HG03342 (cell line): ENCODE data around the gene SCCPDH.
"Not testable (repeated sequence)": the region's sequence is repeated elsewhere in the genome, so short reads cannot be mapped to it uniquely, and the experiment has no call there.

Source experiments
- ATAC-seq: cut with Tn5 transposase; IDR thresholded peaks from one replicate; pipeline ENCODE4 v1.9.1; 2021; ENCODE audit warnings: mild to moderate bottlenecking, moderate library complexity; ENCODE audit not compliant: unreplicated experiment

The SCCPDH gene

DNA sequence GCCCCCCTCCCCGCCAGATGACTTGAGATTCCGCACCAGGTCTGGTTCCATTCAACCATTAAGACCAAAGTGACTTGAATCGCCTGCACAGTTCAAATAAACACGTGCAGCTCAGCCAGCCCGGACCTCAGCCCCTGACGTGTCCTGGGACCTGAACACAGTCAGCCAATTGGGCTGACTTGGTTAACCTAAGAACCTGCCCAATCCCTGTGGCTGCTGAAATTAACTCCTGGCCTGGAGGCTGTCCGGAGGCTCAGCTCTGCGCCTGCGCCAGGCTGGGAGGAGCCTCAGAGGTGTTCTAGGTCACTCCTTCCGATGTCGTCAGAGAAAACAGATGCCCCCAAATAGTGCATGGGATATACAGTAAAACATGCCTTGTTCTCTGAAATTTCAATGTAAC lies 73.4 kb downstream of the SCCPDH start:
- ATAC-seq: no peak

DNA sequence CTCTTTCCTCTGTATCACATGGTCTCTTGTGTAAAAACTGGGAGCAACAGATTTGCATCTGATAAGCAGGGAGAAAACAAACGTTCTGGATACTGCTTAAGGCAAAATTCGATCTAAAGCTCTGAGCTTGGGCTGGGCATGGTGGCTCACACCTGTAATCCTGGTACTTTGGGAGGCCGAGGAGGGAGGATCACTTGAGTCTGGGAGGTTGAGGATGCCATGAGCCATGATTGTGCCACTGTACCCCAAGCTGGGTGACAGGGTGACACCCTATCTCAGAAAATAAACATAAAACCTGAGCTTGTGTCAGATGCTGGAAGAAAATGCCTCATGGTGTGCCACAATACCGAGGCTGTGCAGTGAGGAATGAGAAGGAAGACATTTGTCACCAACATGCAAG lies 73.9 kb downstream of the SCCPDH start:
- no peak for ATAC-seq

DNA sequence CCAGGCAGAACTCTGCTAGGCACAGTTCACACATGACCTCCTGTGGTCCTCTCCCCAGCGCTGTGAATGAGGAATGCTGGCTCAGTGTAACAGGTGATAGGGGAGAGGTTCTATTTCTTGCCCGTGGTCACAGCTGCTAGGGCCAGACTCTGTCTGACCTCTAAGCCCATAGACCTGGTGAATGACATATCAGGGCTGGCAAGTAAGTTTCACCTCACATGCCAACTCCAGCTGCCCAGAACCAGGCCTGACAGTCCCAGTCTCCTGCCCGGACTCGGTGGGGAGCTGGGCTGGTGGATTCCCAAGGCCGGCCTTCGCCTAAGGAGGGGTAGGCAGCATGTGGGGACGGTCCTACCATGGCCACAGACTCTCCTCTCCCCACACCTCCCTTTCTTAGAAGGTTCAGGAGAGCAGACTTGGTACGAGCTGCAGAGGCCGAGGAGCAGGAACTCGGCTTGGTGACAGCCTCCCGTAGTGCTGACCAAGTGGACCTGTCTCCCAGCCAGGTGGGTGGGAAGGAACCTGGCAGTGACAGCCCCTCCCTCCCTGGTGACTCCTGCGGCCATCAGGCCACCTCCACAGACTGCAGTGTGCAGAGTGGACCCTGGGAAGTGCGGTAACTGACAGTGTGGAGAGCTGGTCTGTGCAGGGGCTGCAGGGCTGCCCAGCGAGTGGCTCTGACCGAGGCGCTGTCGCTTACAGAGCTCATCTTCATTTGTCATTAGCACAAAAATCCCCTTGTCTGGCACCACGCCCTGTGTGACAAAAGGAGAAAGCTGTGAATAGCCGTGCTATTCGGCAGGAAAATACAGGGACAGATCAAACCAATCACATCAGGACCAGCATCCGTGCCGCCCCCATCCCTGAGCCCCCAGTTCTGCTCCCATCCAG lies 74.6 kb downstream of the SCCPDH start:
- no peak for ATAC-seq

DNA sequence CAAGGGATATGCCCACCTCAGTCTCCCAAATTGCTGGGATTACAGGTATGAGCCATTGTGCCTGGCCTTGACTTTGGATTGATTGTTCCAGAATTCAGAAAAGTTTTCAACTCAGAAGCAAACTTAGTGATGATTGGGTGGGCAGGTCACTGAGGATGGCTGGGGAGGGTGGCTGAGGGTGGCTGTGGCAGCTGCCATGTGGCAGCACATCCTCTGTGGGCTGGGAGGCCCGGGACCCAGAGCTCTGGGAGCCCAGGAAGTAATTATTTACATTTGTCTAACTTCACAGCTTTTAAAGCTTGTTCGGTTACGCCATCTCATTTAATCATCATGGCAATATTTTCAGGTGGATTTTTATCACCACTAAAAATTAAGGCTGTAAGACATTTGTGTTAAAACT lies 76.1 kb downstream of the SCCPDH start:
- ATAC-seq: no peak

DNA sequence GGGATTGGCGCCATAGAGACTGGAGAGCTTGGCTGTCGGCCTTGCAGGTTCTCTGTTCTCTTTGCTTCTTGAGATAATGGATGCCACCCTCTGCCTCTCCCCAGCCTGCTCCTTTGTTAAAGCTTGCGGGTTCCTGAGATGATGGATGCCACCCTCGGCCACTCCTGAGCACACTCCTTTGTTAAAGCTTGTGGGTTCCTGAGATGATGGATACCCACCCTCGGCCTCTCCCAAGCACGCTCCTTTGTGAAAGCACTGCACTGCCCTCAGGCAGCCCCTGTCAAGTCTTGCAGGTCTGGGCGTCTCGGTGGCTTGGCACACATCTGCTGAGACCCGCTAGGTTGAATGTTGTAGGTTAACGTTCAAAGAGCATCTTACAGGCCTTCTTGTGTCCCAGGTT lies 76.5 kb downstream of the SCCPDH start:
- no peak for ATAC-seq

DNA sequence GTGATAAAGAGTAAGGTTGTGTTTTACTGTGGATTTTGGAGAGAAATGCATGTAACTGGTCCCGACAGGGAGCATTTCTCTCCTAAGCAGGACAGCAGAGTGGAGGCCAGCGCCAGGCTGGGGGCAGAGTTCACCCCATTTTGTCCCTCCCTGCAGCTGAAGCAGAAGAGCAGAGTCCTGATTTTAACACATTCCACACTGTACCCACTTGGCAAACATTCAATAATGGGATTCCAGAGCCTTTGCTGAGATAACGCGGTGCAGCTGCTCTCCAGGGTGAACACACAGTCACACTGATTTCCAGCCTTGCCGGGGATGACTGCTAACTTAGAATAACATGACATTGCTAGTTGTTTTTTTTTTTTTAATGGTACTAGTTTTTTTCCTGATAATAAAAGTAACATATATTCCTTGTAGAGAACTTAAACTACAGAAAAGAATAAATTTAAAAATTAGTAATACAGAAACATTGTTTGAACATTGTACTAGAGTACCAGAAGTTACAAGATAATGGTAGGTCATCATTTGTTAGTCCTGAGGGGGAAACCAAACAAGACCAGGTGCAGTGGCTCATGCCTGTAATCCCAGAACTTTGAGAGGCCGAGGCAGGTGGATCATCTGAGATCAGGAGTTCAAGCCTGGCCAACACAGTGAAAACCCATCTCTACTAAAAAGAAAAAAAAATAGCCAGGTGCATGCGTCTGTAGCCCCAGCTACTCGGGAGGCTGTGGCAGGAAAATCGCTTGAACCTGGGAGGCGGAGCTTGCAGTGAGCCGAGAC lies 77.2 kb downstream of the SCCPDH start:
- no peak for ATAC-seq

DNA sequence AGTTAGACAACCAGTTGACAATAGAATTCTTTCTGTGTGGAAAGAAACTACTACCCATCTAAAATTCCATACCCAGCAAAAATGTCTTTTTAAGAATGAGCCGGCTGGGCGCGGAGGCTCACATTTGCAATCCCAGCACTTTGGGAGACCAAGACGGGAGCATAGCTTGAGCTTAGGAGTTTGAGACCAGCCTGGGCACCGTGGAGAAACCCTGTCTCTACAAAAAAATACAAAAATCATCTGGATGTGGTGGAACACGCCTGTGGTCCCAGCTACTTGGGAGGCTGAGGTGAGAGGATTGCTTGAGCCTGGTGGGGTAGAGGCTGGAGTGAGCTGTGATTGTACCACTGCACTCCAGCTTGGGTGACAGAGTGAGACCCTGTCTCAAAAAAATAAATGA lies 79.2 kb downstream of the SCCPDH start:
- ATAC-seq: no peak

DNA sequence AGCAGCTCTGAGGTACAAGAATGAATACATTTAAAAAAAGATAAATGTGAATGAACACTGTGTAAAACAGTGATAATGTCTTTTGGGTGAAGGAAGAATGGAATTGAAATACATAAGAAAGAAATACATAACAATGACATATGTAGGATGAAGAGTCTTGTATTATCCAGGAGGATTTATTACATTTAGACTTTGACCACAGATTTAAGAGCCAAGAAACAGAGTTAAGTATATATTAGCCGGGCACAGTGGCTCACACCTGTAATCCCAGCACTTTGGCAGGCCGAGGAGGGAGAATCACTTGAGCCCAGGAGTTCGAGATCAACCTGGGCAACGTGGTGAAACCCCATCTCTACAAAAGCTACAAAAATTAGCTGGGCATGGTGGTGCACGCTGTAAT lies 79.7 kb downstream of the SCCPDH start:
- ATAC-seq: no peak

DNA sequence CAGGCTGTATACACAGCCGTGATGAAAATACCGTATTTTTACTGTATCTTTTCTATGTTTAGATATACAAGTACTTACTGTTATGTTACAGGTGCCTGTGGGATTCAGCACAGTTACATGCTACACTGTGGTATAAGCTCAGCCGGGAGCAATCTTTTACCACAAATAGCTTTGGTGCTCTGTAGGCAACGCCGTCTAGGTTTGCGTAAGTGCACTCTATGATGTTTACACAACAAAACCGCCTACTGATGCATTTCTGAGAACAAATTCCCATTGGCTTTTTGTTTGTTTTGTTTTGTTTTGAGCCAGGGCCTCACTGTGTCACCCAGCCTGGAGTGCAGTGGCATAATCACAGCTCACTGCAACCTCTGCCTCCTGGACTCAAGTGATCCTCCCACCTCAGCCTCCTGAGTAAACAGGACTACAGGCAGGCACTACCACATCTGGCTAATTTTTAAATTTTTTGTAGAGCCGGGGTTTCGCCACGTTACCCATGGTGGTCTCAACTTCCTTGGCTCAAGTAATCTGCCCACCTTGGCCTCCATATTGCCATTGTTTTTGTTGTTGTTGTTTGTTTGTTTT lies 81.0 kb downstream of the SCCPDH start:
- no peak for ATAC-seq

DNA sequence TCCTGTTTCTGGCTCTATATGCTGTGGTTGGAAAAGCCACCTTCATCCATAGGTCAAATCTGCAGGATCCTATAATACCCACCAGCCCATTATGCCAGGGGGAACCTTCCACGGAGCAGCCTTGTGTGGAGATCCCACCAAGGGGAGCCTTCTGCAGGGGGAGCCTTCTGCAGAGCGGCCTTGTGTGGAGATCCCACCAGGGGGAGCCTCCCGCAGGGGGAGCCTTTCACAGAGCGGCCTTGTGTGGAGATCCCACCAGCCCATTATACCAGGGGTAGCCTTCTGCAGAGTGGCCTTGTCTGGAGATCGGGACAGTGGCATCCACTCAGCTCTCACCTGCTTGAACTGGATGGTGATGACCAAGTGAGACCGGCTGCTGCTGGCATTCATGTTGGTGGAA lies 85.3 kb downstream of the SCCPDH start:
- ATAC-seq: no peak

DNA sequence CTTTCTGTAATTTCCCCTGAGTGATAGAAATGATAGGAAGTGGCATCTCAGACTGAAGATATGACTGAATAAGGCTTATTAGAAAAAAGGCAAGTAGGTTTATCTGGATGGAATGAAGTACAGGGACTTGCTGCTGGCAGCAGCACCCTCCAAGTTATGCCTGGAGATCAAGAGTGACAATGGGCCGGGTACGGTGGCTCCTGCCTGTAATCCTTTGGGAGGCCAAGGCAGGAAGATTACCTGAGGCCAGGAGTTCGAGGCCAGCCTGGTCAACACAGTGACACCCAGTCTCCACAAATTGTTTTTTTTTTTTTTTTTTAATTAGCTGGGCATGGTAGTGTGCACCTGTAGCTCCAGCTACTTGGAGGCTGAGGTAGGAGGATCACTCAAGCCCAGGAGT lies 87.8 kb downstream of the SCCPDH start:
- no peak for ATAC-seq

DNA sequence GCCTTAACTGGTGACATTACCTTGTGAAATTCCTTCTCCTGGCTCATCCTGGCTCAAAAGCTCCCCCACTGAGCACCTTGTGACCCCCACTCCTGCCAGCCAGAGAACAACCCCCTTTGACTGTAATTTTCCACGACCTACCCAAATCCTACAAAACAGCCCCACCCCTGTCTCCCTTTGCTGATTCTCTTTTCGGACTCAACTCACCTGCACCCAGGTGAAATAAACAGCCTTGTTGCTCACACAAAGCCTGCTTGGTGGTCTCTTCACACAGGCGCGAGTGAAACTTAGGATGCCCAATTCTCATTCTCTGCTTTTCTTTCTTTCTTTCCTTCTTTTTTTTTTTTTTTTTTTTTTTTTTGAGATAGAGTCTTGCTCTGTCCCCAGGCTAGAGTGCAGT lies 89.1 kb downstream of the SCCPDH start:
- not testable (repeated sequence) for ATAC-seq

DNA sequence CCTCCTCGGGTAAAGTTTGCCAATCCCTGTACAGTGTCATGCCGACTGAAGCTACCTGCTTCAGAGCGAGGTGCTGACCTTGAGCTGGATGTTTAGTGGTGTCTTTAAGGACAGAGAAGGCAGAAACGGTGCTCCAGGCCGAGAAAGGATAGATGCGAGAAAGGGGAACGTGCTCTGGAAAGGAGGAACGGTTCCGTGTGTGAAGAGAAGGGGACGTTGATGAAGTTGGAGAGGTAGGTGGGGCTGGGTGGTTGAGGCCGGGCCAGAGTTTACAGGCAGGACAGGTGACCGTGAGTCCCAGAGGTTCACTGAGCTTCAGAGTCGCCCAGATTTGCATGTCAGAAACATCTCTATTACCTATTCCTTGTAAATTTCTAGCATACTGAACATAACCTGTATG lies 90.7 kb downstream of the SCCPDH start:
- no peak for ATAC-seq

DNA sequence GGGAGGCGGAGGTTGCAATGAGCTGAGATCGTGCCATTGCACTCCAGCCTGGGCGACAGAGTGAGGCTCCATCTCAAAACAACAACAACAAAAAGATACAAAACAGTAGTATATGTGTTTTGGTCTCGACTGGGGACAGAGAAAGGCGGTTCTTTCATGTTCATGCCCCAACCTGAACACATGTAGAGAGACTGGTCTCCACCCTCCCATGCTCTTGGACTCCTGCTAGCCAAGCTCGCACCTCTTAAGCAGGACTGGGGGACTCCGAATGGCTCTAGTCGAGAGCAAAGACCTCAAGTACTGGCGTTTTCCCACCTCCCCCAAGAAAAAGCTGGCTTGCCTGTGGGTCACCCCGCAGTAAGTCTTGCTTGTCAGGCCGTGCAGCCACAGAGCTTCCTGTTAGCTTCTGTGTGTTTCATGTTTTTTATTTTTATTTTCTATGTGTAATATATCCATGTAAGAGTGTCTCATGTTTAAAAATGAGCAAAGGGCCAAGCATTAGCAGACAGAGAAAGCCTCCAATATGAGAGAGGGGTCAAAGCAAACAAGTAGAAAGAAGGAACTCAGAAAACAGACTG lies 91.6 kb downstream of the SCCPDH start:
- ATAC-seq: no peak
